SKM-1 (cell line): ENCODE results near the gene HNRNPA1.
"Not testable (repeated sequence)": the region's sequence is repeated elsewhere in the genome, so short reads cannot be mapped to it uniquely, and the experiment has no call there.

Experiments
- DNase-seq: peaks from one replicate; lab custom pipeline; 2025; ENCODE audit not compliant: unreplicated experiment; lab: John Stamatoyannopoulos, UW

HNRNPA1 gene

DNA sequence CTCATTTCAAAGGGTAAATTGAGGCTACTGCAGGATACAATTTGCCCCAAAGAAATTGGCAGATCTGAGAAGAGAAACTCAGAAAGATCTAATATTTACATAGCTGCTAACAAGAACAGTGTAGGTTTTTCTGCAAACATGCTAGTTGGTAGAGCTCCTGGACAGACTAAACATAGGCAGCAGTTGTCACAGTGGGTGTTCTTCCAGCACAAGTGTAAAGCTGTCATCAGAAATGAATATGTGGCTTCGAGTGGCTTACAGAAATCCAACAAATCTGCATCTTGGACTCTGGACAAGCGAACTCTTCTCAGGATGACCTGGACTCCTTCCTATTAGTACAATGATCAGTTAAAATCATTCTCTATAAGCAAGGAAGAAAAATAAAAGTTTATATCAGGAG lies 6.5 kb upstream of the HNRNPA1 start:
- DNase-seq: no peak

DNA sequence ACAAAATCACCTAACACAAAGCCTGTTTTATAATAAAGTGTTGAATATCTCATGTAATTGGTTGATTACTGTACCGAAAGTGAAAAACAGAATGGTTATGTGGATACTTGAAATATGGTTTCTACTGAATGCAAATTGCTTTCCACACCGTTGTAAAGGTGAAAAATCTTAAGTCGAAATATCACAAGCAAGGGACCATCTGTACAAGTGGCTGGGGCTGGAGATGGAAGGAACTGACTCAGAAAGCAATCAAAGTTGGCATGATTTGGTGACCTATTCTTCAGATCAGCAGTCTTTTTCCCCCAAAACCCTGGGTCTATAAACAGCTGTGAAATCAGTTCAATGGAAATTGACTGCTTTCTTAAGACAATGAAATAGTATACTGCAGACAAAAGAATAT lies 4.2 kb upstream of the HNRNPA1 start:
- no peak for DNase-seq

DNA sequence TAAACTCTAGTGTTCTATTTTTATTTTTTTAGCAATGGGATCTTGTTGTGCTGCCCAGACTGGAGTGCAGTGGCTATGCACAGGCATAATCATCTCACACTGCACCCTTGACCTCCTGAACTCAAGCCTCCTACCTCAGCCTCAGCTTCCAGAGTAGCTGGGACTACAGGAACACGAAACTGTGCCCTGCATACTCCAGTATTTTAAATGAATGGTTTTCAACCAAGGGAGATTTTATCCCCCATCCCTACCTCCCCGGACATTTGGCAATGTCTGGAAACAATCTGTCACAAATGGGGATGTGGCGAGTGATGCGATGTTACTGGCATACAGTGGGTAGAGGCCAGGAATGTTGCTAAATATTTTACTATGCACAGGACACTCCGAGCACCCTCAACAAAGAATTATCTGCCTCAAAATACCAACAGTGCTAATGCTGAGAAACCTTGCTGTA lies 2.7 kb upstream of the HNRNPA1 start:
- DNase-seq: no peak

- no peak for DNase-seq
Measured at GRCh38 chr12:54279227-54279631, 1.3 kb upstream of the HNRNPA1 start.

- DNase-seq: peak; percentile 85
Measured at GRCh38 chr12:54279632-54280467, 676 bp upstream of the HNRNPA1 start, which contains the start of gene CBX5. Gene CBX5, minus strand, starts transcription at chr12:54280122. Its CDS starts 22,472 bp downstream, at chr12:54257650.

- not testable (repeated sequence) for DNase-seq
Measured at GRCh38 chr12:54281261-54281638, 724 bp downstream of the HNRNPA1 start.

- not testable (repeated sequence) for DNase-seq
Measured at GRCh38 chr12:54281694-54282093, 1.2 kb downstream of the HNRNPA1 start.

GRCh38 chr12:54282949-54283593 lies 2.5 kb downstream of the HNRNPA1 start:
- no peak for DNase-seq

- DNase-seq: not testable (repeated sequence)
Measured at GRCh38 chr12:54284070-54284780, 3.7 kb downstream of the HNRNPA1 start.

DNA sequence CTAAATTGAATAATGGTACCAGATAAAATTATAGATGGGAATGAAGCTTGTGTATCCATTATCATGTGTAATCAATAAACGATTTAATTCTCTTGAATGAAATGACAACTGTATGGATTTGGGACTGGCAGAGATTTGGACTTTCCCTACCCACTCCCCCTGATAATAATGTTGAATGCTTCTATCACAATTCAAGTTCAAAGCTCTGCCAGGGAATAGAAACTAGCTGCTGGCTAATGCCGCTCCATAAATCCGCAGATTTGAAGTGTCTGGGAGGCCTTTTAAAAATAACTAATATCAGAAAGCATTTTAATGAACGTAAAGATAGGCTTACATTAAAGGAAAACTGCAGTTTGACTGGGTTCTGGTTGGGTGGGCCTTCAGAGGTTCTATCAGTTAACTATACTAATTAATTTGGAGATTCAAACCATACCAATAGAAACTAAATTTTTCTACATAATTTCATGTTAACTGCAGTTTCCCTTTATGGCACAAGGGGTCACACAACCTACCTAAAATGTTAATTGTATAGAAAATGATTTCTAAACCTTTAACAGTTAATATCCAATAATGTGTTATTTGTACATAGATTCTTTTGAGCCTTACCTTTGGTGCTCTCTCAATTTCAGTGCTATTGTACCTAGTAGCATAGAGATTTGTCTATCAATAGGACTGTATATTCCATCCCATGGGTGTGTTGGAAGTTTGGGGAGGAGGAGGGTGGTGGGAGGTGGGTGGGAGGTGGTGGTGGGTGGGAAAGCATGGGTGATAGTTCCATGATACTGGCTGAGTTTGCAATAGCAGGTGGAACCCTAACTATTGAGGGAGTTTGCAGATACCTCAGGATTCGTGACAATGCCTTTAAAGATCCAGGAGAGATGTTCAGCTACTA lies 4.9 kb downstream of the HNRNPA1 start:
- DNase-seq: no peak

GRCh38 chr12:54286042-54287030 lies 5.8 kb downstream of the HNRNPA1 start:
- DNase-seq: no peak

- no peak for DNase-seq
Measured at GRCh38 chr12:54287261-54288157, 7.0 kb downstream of the HNRNPA1 start.

DNA sequence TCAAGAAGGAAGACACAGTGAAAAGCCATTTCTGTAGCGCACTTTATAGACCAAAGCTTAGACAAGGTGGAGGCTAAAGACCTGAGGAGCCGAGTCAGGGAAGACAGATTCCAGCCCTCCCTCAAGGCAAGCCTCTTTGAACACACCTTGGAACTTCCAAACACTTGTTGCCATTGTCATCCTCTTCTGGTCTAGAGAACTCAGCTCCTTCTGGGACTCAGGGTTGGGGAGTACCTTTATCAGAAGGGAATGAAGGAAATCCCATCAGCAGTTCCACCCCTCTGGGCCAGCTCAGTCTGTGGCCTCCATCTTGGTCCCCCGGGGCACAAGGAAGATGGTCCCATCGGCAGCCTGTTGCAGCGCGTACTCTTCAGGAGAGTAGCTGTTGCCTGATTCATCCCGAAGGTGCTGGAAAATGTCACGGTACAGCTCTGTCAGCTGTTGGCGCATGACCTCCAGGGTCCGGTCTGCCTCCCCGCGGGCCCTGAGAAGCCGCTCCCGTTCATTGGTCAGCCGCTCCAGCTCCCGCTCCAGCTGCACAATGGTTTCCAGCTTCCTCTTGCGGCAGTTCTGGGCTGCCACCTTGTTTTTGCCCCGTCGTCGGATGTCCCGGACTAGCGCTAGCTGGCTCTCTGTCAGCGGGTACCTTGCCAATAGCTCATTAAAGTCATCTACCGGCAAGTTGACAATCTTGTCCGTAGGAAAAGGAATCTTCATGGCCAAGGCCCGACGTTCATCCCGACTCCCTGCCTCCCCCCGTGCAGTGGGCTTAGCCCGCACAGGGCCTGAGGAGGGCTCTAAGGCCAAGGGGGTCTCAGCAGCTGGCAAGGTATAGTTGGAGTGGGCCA lies 11.8 kb downstream of the HNRNPA1 start:
- no peak for DNase-seq

GRCh38 chr12:54292931-54293241 lies 12.4 kb downstream of the HNRNPA1 start:
- DNase-seq: no peak

- DNase-seq: no peak
Measured at GRCh38 chr12:54294152-54294952, 13.8 kb downstream of the HNRNPA1 start.

GRCh38 chr12:54294953-54295566 lies 14.5 kb downstream of the HNRNPA1 start:
- DNase-seq: no peak
